HG03521 (cell line): Measurements from ENCODE around the gene CENPX.

ENCODE experiments used
- ATAC-seq: cut with Tn5 transposase; IDR thresholded peaks from one replicate; pipeline ENCODE4 v1.9.1; 2021; ENCODE audit warnings: mild to moderate bottlenecking, moderate library complexity; ENCODE audit not compliant: unreplicated experiment

CENPX gene

DNA sequence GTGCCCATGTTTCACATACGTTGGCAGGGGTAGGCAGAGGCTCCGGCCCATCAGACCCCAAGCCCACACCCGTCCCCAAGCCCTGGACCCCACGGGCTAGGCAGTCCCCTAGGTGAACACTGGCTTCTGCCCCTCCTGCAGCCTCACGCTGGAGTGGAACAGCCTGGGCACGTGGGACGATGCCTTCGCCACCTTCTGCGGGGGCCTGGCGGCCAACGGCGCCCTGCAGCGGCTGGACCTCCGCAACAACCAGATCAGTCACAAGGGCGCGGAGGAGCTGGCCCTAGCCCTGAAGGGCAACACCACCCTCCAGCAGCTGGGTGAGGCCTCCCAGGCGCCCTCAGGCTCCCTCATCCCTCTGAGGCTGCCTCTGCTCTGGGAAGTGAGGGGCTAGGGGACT, 2.2 kb upstream of the CENPX start:
- ATAC-seq = no peak

DNA sequence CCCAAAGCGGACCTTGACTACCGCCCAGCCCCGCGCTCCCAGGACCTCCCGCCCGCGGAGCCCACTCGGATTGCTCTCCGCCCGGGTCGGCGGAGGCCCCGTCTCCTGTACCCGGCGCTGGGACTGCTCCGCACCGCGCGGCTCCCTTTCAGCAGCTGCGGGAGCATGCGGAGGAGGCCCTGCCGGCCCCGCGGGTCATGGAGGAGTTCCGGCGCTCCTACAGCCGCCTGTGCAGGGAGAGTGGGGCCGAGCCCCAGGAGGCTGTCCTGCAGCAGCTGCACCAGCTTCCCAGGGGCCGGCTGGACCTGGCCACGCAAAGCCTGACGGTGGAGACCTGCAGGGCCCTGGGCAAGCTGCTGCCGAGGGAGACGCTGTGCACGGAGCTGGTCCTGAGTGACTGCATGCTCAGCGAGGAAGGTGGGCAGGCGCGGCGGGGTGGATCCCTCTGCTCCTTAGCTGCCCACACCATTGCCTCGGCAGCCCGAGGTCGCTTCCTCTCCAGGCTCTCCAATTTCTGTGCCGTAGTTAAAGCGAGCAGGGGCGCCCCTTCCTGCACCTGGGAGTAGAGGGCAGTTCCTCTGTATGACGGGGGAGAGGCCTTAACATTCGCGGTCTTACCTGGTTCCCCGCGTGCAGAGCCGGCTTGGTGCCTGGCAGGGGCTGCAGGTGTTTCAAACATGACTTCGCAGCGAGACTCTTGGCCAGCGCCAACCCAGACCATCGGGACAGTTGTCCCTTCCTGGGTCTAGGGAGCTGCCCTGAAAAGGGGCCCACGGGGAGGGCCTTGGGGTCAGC, 966 bp upstream of the CENPX start:
- ATAC-seq = peak; percentile 1

DNA sequence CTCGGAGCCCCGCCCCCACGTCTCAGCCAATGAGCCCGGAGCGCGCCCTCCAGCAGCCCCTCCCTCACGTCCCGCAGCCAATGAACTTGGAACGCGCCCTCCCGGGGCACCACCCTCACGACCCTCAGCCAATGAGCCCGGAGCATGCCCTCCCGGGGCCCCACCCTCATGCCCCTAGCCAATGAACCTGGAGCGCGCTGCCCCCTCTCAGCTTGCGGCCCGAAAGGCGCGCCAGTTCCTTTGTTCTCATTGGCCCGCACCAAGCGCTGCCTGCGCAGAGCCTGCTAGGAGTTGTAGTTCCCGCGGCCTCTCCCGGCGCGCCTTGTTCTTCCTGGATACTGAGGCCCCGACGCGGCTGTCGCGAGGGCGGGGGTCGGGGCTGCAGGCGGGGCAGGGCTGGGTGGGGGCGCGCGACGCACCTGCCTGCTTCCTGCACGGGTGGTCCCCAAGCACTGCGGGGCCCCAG, 336 bp upstream of the CENPX start, which contains the start of gene LRRC45:
LRRC45 (plus strand) TSS at position 325 of the 466 bp plus-strand sequence. CDS start 339 bp downstream, outside the sequence.
- peak; percentile 87 for ATAC-seq

DNA sequence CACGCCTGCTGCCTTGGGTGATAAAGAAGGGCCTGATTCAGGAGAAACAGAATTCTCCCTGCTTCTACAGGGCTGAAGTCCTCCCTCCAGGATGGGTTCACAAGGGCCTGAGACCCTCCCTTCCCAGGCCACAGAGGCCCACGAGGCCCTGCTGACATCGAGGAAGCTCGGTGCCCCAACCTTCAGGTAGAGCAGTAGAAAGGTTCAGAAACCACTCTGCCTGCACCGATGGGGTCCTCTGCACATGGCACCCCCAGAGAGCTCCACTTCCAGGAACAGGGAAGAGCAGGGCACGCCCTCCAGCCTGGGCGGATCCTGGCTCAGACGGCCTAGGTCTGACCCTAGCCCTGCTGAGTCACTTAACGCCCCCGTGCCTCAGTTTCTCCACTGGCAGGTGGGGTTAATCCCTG, 773 bp downstream of the CENPX start:
- ATAC-seq = no peak

DNA sequence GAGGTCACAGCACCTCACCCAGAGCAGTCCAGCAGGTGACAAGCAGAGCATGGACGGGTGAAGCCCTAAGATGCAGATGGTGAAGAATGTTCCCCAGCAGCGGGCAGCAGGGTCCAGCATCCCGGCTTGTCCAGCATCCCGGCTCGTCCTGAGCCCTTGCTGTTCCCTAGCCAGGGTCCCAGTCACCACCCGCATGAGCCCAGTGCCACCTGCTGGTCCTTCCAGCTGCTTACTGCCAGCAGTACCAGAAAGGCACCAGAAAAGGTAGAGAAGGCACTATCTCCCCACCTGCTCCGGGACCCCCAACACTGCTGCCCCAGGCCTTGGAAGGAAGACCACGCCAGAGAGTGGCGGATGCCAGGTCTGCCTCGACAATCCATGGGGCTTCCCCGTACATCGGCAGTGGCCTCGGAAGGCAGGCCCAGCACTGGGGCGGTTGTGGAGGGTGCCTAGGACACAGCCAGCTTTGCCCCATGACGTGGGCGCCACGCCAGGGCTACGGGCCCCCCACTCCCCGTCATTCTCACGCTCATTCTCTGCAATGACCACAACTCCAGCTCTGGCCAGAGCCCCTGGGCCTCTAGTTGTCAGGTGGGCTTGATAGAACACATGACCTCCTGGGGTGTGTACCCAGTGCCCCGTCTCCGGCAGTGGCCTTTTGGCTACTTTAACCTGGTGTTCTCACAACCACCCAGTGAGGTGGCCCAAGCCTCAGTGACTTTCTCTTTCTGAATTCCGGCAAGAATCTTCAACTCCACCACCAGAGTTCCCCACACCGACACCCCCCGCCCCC, 1.4 kb downstream of the CENPX start:
- ATAC-seq = no peak

DNA sequence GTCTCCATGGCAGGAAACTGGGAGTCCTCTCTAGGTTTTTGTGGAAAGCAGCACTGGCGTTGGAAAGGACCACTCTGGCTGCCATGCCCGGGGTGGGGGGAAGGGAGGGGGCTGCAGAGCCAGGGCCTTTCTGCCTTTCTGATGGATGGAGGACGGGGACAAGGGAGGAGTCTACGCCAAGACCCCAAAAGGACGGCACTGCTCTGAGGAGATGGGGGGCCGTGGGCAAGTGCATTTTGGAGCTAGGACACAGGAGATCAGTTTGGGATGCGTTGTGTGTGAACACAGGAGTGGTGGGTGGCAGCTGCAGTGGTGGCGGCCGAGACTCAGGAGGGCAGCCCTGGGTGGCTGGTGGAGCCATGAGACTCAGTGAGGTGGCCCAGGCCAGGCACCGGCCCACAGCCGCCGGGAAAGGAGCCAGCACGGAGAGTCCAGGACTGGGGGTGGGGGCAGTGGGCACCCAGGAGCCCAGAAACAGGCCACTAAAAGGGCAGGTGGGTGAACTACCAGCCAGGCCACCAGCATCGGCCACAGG, 2.0 kb downstream of the CENPX start:
- ATAC-seq = no peak

DNA sequence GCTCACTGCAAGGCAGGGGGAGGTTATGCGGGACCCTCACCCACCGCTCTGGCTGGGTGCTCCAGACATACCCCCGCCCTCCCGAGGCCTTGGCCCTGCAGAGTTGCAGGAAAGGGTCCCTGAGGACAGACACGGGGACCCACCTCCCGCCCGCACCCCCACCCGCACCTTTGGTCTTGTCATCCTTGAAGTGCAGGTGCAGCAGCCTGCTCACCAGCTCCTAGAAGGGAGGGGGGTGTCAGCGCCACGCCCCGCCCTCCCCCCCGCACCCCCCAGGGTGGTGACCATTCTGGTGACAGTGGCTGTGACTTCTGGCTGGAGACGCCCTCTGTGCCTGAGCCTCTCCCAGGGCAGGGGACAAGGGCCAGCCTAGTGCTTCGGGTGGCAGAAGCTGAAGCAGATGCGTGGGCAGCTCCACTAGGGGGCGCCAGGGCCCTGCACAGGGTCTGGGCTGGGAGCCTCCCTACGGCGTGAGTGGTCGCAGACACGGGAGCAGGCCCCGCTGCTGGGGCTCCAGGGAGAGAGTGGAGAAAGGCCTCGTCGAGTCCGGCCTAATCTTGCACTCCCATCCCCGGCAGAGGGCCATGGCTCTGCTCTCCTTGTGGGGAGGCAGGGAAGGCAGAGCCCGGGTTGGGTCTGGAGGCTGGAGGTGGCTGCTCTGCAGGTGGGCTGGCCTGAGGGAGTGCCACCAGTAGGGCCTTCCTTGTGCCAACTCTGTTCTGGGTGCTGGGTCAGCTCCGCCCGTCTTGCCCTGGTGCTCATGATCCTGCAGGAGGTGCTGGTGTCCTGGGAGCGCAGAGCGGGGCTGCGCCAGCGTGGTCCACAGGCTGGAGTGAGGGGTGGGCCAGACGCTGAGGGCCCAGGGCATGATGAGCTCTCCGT, 2.7 kb downstream of the CENPX start:
- no peak for ATAC-seq

DNA sequence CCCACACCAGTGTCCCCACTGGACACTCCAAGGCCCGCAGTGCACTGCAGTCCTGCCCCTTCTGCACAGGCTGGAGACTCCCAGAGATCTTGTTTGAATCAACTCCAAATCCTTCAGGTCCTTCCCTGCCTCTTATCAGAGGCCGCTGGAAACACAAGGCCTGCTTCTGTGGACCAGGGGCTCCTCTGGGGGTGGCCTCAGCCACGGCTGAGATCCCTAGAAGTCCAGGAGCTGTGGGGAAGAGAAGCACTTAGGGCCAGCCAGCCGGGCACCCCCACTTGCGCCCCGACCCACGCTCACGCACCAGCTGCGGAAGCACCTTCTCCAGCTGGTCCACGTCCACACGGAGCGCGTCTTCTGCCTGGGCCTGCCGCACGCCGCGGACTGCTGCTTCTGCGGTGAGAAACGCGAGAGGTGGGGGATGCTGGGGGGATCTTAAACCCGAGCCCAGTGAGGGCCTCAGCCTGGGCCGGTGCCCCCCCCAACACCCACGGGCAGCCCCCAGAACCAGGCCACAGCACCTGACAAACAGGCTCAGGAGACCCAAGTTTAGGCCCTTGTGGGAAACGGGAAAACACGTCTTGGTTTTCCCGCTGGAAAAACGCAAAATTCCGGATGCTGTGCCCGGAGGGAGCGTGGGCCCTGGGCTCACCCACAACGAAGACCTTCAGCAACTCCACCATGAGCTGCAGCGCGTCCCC, 3.5 kb downstream of the CENPX start:
- no peak for ATAC-seq

DNA sequence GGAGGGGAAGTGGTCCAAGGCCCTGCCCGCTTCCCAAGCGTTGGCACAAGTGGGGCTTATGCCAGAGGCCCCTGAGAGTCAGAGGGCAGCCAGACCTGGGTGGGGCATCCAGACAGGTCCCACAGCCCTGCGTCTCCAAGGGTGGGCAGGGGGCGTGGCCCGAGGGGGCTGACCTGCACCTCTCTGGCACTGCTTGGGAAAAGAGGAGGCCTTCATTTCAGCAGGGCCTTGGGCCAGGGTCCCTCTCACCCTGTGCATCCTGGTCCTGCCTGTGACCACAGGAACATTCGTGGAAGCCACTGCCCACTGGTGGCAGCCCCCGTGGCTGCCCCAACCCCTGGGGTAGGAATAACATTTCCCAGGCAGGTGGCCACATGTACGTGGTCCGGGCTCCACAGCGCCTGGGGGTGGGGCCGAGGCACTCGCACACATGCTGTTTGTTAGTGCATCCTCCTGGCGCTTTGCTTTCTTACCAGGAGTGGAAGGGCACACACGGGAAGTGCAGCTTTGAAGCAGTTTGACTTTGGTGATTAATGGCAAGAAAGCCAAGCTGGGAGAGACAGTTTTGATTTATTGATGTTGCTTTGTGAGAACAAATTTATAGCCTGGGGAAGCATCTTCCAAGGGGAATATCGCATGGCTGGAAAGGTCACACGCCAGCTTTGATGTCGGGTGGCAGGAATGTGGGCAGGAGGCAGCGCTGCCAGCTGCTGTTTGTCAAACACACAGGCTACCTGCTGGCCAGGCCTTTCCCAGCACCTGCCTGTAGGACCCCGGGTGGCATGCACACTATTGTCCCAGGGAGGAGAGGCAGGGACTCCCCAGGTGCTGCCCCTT, 4.3 kb downstream of the CENPX start:
- no peak for ATAC-seq

DNA sequence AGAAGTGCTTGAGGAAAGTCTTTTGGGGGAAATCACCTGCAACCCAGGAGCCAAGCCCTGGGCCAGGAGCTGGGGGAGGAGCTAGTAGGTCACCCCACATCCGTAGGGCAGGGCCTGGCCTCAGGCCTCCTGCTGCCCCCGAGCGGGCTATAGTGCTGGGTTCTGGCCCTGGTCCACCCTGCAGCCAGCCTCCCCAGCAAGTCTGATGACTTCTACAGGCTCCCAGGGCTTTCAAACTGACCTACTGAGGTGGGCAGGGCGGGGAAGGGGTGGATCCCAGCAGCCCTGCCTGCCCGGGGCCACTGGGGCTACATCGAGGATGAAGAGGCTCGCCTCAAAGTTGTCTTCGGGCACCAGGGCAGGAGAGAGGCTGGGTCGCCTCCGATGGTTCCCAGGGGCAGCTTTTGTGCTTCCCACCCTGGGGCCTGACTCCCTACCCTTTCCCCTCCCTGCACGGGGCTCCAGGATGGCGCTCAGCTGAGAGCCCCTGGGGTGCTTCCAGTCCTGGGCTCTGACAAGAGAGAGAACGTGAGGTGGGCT, 5.0 kb downstream of the CENPX start:
- ATAC-seq = no peak

DNA sequence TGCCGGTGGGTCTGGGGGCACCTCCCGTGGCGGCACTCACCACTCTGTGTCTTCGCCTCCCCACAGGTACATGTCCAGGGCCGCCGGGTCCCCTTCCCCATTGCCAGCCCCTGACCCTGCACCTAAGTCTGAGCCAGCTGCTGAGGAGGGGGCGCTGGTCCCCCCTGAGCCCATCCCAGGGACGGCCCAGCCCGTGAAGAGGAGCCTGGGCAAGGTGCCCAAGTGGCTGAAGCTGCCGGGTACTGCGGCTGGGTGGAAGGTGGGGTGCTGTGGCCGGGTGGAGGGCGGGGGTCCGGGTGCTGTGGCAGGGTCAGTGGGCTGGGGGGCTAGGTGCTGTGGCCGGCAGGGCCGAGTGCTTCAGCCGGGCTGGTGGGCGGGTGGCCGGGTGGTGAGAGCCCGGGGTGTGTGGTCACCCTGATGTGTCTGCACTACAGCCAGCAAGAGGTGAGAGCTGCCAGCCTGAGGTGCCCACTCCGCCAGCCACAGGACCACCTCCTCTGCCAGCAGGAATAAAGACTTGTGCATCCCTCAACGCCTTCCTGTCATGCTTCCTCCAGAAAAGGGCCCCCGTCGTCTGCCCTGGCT, 5.7 kb downstream of the CENPX start:
- no peak for ATAC-seq

DNA sequence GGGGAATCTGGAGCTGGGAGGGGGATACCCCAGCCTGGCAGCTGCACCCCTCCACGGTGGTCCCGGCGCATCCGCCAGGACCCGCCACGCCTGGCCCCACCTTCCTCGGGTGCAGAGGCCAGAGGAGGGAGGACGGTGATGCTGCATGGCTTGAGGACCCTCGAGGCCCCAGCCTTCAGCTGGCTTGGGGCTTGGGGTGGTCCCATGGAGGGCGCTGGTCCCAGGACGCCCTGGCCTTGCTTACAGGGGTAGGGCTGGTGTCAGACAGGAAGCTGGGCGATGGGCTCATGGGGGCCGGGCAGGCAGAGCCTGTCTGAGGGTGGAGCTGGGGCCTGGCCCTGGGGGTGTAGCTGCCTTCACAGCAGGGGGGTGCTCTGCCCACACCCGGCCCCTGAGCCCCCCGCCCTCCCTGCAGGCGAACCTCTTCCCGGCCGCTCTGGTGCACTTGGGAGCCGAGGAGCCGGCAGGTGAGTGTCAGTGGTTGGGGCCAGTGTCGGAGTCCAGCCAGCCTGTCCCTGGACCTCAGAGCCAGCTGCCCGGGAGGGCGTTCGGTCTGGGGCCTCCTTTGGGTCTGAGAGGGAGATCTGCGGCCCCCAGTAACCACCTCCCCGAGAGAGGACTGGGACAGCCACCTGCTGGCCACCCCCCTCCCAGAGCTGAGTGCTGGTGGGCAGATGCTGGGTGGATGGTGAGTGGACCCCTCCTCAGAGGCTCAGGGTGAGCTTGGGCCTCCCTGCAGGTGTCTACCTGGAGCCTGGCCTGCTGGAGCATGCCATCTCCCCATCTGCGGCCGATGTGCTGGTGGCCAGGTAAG, 6.4 kb downstream of the CENPX start:
- no peak for ATAC-seq

DNA sequence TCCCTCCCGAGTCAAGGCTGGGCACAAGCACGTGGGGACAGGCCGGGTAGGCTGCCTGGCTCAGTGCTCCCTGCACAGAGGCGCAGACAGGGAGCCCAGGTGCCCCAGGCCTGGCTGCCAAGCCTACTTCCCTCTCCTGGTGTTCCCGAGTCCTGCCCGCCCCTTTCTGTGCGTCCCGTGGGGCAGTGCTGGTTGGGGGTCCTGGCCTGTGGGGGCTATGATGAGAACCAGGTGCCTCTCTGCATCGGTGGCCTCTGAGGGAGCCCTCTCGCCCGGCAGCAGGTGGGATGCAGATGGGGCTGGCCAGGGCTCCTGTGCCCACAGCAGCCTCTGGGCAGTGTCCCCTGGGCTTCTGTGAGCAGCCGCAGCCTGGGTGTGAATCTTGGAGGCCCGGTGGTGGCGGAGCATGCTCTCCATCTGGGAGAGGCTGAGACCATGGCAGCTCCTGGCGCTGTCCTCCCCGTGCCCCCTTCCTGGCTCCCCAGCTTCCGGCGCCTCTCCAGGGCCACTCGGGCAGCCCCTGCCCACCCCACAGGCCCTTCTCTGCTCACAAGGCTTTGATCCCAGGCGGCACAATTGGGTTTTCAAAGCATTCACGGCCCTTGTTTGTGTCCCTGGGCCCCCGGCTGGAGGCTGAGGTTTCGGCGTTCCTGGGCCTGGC, 7.2 kb downstream of the CENPX start:
- ATAC-seq = no peak

DNA sequence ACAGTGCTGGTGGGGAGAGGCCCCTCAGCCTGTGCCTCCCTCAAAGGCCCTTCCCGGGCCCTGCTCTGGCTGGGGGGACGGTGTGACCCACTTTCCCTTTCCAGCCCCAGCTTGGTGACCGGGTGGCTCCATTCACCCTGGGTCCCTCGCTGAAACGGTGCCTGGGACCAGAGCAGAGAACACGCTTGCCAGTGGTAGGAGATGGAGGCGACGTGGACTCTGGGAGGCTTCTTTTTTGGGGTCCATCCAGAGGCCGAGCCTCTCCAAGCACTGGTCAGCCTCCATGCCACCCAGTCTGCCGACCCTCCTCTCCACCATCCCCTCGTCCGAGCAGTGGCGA, 7.7 kb downstream of the CENPX start:
- no peak for ATAC-seq

DNA sequence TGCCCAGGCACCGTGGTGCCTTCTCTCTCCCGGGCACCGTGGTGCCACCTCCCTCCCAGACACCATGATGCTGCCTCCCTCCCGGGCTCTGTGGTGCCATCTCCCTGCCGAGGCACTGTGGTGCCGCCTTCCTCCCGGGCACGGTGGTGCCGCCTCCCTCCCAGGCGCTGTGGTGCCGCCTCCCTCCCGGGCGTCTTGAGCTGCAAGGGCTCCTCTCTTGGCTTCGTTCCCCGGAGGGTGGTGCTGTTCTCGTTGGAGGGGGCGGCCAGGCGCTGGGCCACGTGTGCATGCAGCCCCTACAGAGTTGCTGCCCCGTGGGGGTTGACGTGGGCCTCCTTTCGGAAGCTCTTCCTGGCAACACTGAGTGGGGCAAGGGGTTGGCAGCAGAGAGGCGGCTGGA, 8.2 kb downstream of the CENPX start:
- ATAC-seq = no peak

DNA sequence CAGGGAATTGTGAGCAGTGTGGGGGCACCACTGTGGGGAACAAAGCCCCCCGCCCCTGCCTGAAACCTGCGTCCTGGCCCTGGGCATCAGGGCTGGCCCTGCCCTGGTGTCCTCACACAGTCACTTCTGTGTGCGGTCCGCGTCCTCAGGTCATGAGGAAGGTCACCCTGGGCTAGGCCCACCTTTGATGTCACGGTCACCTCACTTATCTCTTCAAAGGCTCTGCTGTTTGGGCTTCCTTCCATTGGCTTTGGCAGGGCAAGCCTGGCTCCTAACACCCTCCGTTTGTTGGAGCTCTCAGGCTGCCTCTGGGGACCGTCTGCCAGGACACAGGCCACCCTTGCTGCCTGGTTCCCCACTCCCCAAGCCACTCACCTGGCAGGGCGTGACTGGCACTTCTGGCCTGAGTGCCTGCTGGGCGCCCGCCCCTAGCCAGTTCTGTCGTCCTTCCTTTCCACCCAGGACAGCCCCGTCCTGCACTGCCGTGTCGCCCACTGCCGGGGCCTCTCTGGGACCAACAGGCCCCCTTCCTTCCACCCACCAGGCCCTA, 8.8 kb downstream of the CENPX start:
- ATAC-seq = no peak

DNA sequence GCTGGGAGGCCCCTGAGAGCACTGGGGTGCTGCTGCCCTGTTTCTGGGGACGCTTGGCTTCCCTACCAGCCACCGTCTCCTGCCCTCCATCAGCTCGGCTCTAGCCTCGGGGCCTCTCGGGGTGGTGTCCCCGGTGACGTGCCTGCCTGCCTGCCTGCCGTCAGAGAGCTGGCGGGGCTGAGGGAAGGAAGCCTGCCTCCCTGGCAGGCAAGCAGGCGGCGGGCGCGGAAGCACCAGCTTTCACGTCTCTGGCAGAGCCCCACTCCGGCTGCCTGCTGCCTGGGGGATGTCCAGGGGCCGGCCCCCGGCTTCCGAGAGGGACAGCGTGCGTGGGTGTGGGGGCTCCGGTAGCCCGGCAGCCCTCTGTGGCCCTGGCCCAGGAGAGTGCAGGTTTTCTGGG, 9.3 kb downstream of the CENPX start:
- no peak for ATAC-seq
